ENCODE results near the gene CCDC51. TPM values are rescaled to one million over a fixed set of nuclear protein-coding genes. Genes with fewer than 3 reads are reported as not detected.

CCDC51 gene
- total and polyA plus RNA-seq, 2 of the 13 experiments (the other 11 are each of a cell fraction or from before 2014, with no cell fraction given) = 18.1 to 29.4 TPM

DNA sequence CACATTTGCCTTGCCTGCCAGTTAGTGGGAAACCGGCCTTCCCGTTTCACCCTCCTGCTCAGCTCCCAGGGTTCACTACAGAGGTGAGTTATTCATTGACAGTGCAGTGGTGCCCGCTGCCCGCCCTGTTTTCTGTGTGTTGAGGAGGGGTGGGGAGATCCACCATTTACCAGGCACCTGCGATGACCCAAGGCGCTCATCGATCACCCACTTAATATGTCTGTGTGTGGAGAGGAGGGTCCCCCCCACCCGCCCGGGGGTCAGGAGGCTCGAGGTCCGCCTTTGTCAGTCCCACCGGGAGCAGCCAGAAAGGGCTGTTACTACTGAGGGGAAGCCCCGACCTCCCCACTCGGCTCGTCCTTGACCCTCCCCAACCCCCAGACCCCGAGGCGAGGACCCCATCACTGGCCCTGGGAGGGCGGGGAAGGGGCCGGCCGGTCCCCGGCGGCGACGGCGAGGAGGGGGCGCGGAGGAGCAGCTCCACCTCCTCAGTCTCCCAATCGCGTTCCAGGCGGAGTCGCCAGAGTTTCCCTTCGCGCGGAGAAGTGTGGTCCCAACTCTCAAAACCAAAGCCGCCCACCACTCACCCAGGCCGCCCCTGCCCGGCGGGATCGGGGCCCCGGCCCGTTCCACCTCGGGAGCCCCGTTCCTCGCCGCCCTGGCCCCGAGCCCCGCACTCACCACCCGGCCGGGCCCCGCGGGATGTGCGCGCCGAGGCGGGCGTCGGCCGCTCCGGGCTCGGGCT lies 11.2 kb downstream of the CCDC51 start (continued):
- TF ChIP-seq, protein P1, sequence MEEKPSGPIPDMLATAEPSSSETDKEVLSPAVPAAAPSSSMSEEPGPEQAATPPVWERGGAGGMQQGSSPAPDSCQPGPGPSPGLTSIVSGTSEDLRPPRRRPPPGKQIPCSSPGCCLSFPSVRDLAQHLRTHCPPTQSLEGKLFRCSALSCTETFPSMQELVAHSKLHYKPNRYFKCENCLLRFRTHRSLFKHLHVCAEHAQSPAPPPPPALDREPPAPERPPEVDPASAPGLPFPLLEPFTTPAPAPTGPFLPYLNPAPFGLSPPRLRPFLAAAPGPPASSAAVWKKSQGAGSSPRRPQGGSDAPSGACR (CRISPR knock-in tag; IDR thresholded peaks at IDR 0.05) = no peak
- peak; percentile 82; the same call in 1 of the 2 replicates for TF ChIP-seq SIN3A (IDR thresholded peaks at IDR 0.05; ENCODE audit: borderline replicate concordance, low read depth, low read length)
- no peak for TF ChIP-seq POGK (CRISPR knock-in tag; conservative IDR thresholded peaks at IDR 0.05)
- TF ChIP-seq LCORL (IDR thresholded peaks at IDR 0.05) = no peak
- TF ChIP-seq LCORL (CRISPR knock-in tag; IDR thresholded peaks at IDR 0.05) = no peak
- no peak; the same call in 1 of the 2 replicates for TF ChIP-seq CCDC6 (CRISPR knock-in tag; IDR thresholded peaks at IDR 0.05)
- TF ChIP-seq EEA1 (CRISPR knock-in tag; IDR thresholded peaks at IDR 0.05; ENCODE audit: borderline replicate concordance) = 0 out of 2 replicates have a peak, but pooled peaks have one; percentile 14
- TF ChIP-seq ZNF260 (CRISPR knock-in tag; IDR thresholded peaks at IDR 0.05; ENCODE audit: borderline replicate concordance, low read depth) = no peak
- TF ChIP-seq ZFY (CRISPR knock-in tag; IDR thresholded peaks at IDR 0.05) = peak; percentile 45; the same call in 1 of the 2 replicates
- TF ChIP-seq ZNF7 (CRISPR knock-in tag; IDR thresholded peaks at IDR 0.05) = no peak
- no peak for TF ChIP-seq RERE (CRISPR knock-in tag; IDR thresholded peaks at IDR 0.05; ENCODE audit: low read depth)
- TF ChIP-seq ZBTB44 (CRISPR knock-in tag; IDR thresholded peaks at IDR 0.05) = no peak
- peak; percentile 83 for TF ChIP-seq ONECUT2 (CRISPR knock-in tag; IDR thresholded peaks at IDR 0.05)
- TF ChIP-seq MXD3 (CRISPR knock-in tag; IDR thresholded peaks at IDR 0.05) = no peak
- no peak; the same call in 1 of the 2 replicates for TF ChIP-seq MAZ (IDR thresholded peaks at IDR 0.05; ENCODE audit: borderline replicate concordance, low read depth, low read length)
- no peak; the same call in none of the 2 replicates for TF ChIP-seq MAZ (CRISPR knock-in tag; IDR thresholded peaks at IDR 0.05; ENCODE audit: low read depth)
- TF ChIP-seq ZFP41 (CRISPR knock-in tag; IDR thresholded peaks at IDR 0.05; ENCODE audit: borderline replicate concordance) = no peak
- no peak for TF ChIP-seq ZNF556 (CRISPR knock-in tag; IDR thresholded peaks at IDR 0.05; ENCODE audit: borderline replicate concordance)
- no peak for TF ChIP-seq ZZZ3 (CRISPR knock-in tag; IDR thresholded peaks at IDR 0.05; ENCODE audit: borderline replicate concordance)
- no peak for TF ChIP-seq MBD4 (IDR thresholded peaks at IDR 0.05; ENCODE audit: borderline replicate concordance, low read length)

Data from HepG2 (cell line).